Left cardiac atrium (tissue), 4 donors: ENCODE measurements around the gene GARNL3. TPM values are rescaled to one million over a fixed set of nuclear protein-coding genes. Genes with fewer than 3 reads are reported as not detected.

Experiments
- ATAC-seq, 2 donors: fragments of 200-7000 bp; cut with Tn5 transposase; one replicate each; pipeline ENCODE4 v1.9.1; 2020; ENCODE audit warnings: mild to moderate bottlenecking in 2 of 2, moderate library complexity in 2 of 2
- DNase-seq: peaks from one replicate; pipeline ENCODE4 v3.0.0-alpha.2; 2020
- intact Hi-C, 2 donors: fragments of 100-400 bp; cut with DNase I; formaldehyde crosslinking; loops; one replicate each; pipeline versions ENCODE4 v1.14.1 to v1.15.1; 2022 to 2023
- total RNA-seq, 2 donors: library from RNA; stranded (reverse); fragmentation: NEBNext Ultra II Directional; extraction: Animal tissue kit (Norgen Biotek cat#: 25700); gene quantifications; one replicate each; pipeline ENCODE4 v1.2.1, GENCODE V29; 2021
- donor health status: DM: no; HTN: yes; CAD: no.
- donor health status: DM: no; HTN: yes; CAD: no; lungs with severe emphysema.
- donor health status: DM: yes; HTN: yes; CAD: no.
- donor health status: Dilated cardiomyopathy.

Gene GARNL3
- total RNA-seq, 2 donors from 2014 or later = 10.0 to 11.2 TPM

GRCh38 chr9:127300886-127301447, 36.4 kb downstream of the GARNL3 start:
- DNase-seq (no peak), ATAC-seq (no peak)
- intact Hi-C loops = no loop called here

- DNase-seq (no peak), ATAC-seq (no peak)
- intact Hi-C loops = no loop called here
Measured at GRCh38 chr9:127303830-127304229, 39.3 kb downstream of the GARNL3 start.

GRCh38 chr9:127305206-127305837, 40.7 kb downstream of the GARNL3 start:
- DNase-seq (no peak), ATAC-seq (no peak)
- intact Hi-C loops = no loop called here

GRCh38 chr9:127305838-127306226, 41.3 kb downstream of the GARNL3 start:
- ATAC-seq = no peak
- intact Hi-C loops = no loop called here
- no peak for DNase-seq

- peak in 1 of 2 donors; percentile 36 for ATAC-seq
- DNase-seq = no peak
- intact Hi-C loops = no loop called here
Measured at GRCh38 chr9:127307802-127308201, 43.2 kb downstream of the GARNL3 start.

- intact Hi-C loops = no loop called here
- ATAC-seq (peak; percentile 34 to 64), DNase-seq (no peak)
Measured at GRCh38 chr9:127308652-127309434, 44.3 kb downstream of the GARNL3 start.

GRCh38 chr9:127309715-127310114, 45.1 kb downstream of the GARNL3 start:
- no peak for DNase-seq
- ATAC-seq = no peak
- intact Hi-C loops = loop anchor here in 1 of 2 donors (5.0 kb wide), 1 partner anchor 38 kb away; no protein-coding TSS in a partner anchor

GRCh38 chr9:127311239-127311741, 46.7 kb downstream of the GARNL3 start:
- intact Hi-C loops = loop anchor here in 1 of 2 donors (5.0 kb wide), 1 partner anchor 36 kb away; no protein-coding TSS in a partner anchor
- ATAC-seq = peak in 1 of 2 donors; percentile 45
- no peak for DNase-seq

GRCh38 chr9:127313042-127313560, 48.5 kb downstream of the GARNL3 start:
- DNase-seq (no peak), ATAC-seq (no peak)
- intact Hi-C loops = loop anchor here in 1 of 2 donors (5.0 kb wide), 1 partner anchor 34 kb away; no protein-coding TSS in a partner anchor

- intact Hi-C loops = loop anchor here in 1 of 2 donors (5.0 kb wide), 1 partner anchor 32 kb away; no protein-coding TSS in a partner anchor
- DNase-seq (no peak), ATAC-seq (peak; percentile 81 to 83)
Measured at GRCh38 chr9:127314911-127315310, 50.3 kb downstream of the GARNL3 start.

- no peak for ATAC-seq
- no peak for DNase-seq
- intact Hi-C loops = no loop called here
Measured at GRCh38 chr9:127316586-127317323, 52.2 kb downstream of the GARNL3 start.

GRCh38 chr9:127318651-127319167, 54.1 kb downstream of the GARNL3 start:
- DNase-seq = no peak
- intact Hi-C loops = no loop called here
- ATAC-seq = peak; percentile 55 to 80

GRCh38 chr9:127319366-127320114, 55.0 kb downstream of the GARNL3 start:
- ATAC-seq (no peak), DNase-seq (no peak)
- intact Hi-C loops = no loop called here

- DNase-seq (no peak), ATAC-seq (no peak)
Measured at GRCh38 chr9:127320115-127320378, 55.5 kb downstream of the GARNL3 start.

GRCh38 chr9:127323393-127323792, 58.8 kb downstream of the GARNL3 start:
- no peak for ATAC-seq
- DNase-seq = no peak
- intact Hi-C loops = no loop called here

More at GRCh38 chr9:127320115-127320378, 55.5 kb downstream of the GARNL3 start:
- intact Hi-C loops = no loop called here

GRCh38 chr9:127330501-127330900, 65.9 kb downstream of the GARNL3 start:
- ATAC-seq (no peak), DNase-seq (no peak)
- intact Hi-C loops = no loop called here

GRCh38 chr9:127333221-127334064, 68.9 kb downstream of the GARNL3 start:
- DNase-seq (no peak), ATAC-seq (no peak)
- intact Hi-C loops = no loop called here
